ENCODE results near the gene STK11.

GRCh38 chr19:1255186-1256161 lies 49.9 kb downstream of the STK11 start:
- TF ChIP-seq, protein P1, sequence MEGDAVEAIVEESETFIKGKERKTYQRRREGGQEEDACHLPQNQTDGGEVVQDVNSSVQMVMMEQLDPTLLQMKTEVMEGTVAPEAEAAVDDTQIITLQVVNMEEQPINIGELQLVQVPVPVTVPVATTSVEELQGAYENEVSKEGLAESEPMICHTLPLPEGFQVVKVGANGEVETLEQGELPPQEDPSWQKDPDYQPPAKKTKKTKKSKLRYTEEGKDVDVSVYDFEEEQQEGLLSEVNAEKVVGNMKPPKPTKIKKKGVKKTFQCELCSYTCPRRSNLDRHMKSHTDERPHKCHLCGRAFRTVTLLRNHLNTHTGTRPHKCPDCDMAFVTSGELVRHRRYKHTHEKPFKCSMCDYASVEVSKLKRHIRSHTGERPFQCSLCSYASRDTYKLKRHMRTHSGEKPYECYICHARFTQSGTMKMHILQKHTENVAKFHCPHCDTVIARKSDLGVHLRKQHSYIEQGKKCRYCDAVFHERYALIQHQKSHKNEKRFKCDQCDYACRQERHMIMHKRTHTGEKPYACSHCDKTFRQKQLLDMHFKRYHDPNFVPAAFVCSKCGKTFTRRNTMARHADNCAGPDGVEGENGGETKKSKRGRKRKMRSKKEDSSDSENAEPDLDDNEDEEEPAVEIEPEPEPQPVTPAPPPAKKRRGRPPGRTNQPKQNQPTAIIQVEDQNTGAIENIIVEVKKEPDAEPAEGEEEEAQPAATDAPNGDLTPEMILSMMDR (conservative IDR thresholded peaks at IDR 0.05; ENCODE audit: low read length), result no peak
- TF ChIP-seq EZH2phosphoT487 (IDR thresholded peaks at IDR 0.05; ENCODE audit: borderline replicate concordance), result no peak

Measured in Loucy (cell line).